H1 (cell line): ENCODE results near the gene SLC41A1. TPM values are rescaled to one million over a fixed set of nuclear protein-coding genes. Genes with fewer than 3 reads are reported as not detected.

Source experiments
- CTCF ChIA-PET: fragments of 300-600 bp; sonication (Branson Sonifier 250); formaldehyde crosslinking; loops from one replicate; lab custom pipeline; 2021; ENCODE audit not compliant: partially characterized antibody; lab: Charles Lee
- POLR2A ChIA-PET: fragments of 300-600 bp; sonication (Branson Sonifier 250); formaldehyde crosslinking; loops from one replicate; lab custom pipeline; 2021; ENCODE audit warnings: inconsistent platforms; ENCODE audit not compliant: partially characterized antibody; lab: Charles Lee
- DNase-seq, 2 experiments: peaks; one replicate each; pipeline versions ENCODE4 v3.0.0 to v3.0.0-alpha.2; 2010 to 2022; ENCODE audit warnings: low spot score in 2 of 2, low read depth in 1 of 2, mixed read lengths in 1 of 2
- FAIRE-seq: peaks from 2 replicates; lab custom pipeline; 2011; peaks lifted over from hg19 to GRCh38; lab: Jason Lieb, UNC
- H2AFZ ChIP-seq: 2 replicates; pipeline ENCODE4 v1.8.1; 2012; ENCODE audit warnings: low read length, inconsistent platforms
- H2AK5ac ChIP-seq: 2 replicates; pipeline ENCODE4 v1.6.1; 2013; ENCODE audit warnings: low read depth, low read length
- H2BK120ac ChIP-seq: replicated peaks from 2 replicates; pipeline ENCODE3; 2013; ENCODE audit warnings: low read depth, low read length, inconsistent platforms
- H2BK12ac ChIP-seq: 2 replicates; pipeline ENCODE4 v1.6.1; 2013; ENCODE audit warnings: low read depth, low read length
- H2BK15ac ChIP-seq: 2 replicates; pipeline ENCODE4 v1.6.1; 2013; ENCODE audit warnings: low read length
- H2BK20ac ChIP-seq: 2 replicates; pipeline ENCODE4 v1.6.1; 2013; ENCODE audit warnings: low read length
- H2BK5ac ChIP-seq: 2 replicates; pipeline ENCODE4 v1.6.1; 2013; ENCODE audit warnings: low read depth, low read length
- H3K14ac ChIP-seq: 2 replicates; pipeline ENCODE4 v1.6.1; 2013; ENCODE audit warnings: inconsistent platforms; ENCODE audit not compliant: insufficient read length
- H3K18ac ChIP-seq: 2 replicates; pipeline ENCODE4 v1.6.1; 2013; ENCODE audit warnings: low read length; ENCODE audit errors: extremely low read depth
- H3K23ac ChIP-seq: 2 replicates; pipeline ENCODE4 v1.6.1; 2013; ENCODE audit warnings: inconsistent platforms; ENCODE audit not compliant: insufficient read length
- H3K23me2 ChIP-seq: 2 replicates; pipeline ENCODE4 v1.6.1; 2013; ENCODE audit warnings: low read depth, low read length
- H3K27ac ChIP-seq: 2 replicates; pipeline ENCODE4 v1.6.1; 2011; ENCODE audit warnings: low read depth, low read length, inconsistent platforms
- H3K27me3 ChIP-seq, 4 experiments: replicated peaks in 1 of 4; 1 replicate in 1 of 4; 2 replicates in 3 of 4; pipeline versions ENCODE4 v1.6.1 to v1.8.1; 2011 to 2013; ENCODE audit warnings: low read length in 3 of 4, mild to moderate bottlenecking in 3 of 4, inconsistent platforms in 2 of 4, mixed read lengths in 2 of 4, moderate library complexity in 1 of 4; ENCODE audit not compliant: control insufficient read depth in 3 of 4, insufficient read depth in 3 of 4; ENCODE audit errors: extremely low read depth in 1 of 4
- H3K36me3 ChIP-seq, 4 experiments: 2 replicates each; pipeline versions ENCODE4 v1.6.1 to v1.8.1; 2011 to 2013; ENCODE audit warnings: mild to moderate bottlenecking in 4 of 4, low read length in 3 of 4, moderate library complexity in 2 of 4, control low read depth in 1 of 4, inconsistent platforms in 1 of 4; ENCODE audit not compliant: insufficient read depth in 4 of 4, control insufficient read depth in 2 of 4
- H3K4ac ChIP-seq: replicated peaks from 2 replicates; pipeline ENCODE3; 2013; ENCODE audit warnings: low read length, low read depth, mixed read lengths, inconsistent platforms; ENCODE audit not compliant: insufficient read length
- H3K4me1 ChIP-seq, 4 experiments: replicated peaks in 1 of 4; 1 replicate in 1 of 4; 2 replicates in 3 of 4; pipeline versions ENCODE4 v1.6.1 to v1.8.1; 2011 to 2013; ENCODE audit warnings: low read length in 3 of 4, inconsistent platforms in 2 of 4, mixed read lengths in 1 of 4; ENCODE audit not compliant: insufficient read depth in 4 of 4, control insufficient read depth in 3 of 4
- H3K4me2 ChIP-seq, 2 experiments: 2 replicates each; pipeline versions ENCODE4 v1.6.1 to v1.8.1; 2011 to 2013; ENCODE audit warnings: low read depth in 2 of 2, low read length in 2 of 2, control low read depth in 1 of 2, inconsistent platforms in 1 of 2, mild to moderate bottlenecking in 1 of 2; ENCODE audit not compliant: insufficient read depth in 1 of 2
- H3K4me3 ChIP-seq, 4 experiments: fragments of 200-600, 300-600 bp in 1 of 4; sonication (generic), shearing (Covaris generic), sonication (Bioruptor Twin) in 1 of 4; 2 replicates each; pipeline versions ENCODE4 v1.5.1 to v1.8.1; 2011 to 2016; ENCODE audit warnings: low read length in 4 of 4, low read depth in 3 of 4, control low read depth in 2 of 4, inconsistent platforms in 2 of 4, mild to moderate bottlenecking in 2 of 4, mixed read lengths in 1 of 4, moderate library complexity in 1 of 4; ENCODE audit not compliant: insufficient read depth in 2 of 4; ENCODE audit errors: extremely low read depth in 1 of 4
- H3K56ac ChIP-seq: replicated peaks from 2 replicates; pipeline ENCODE3; 2013; ENCODE audit warnings: low read depth, mild to moderate bottlenecking, mixed read lengths, low read length, inconsistent platforms; ENCODE audit not compliant: insufficient read length
- H3K79me1 ChIP-seq: 2 replicates; pipeline ENCODE4 v1.6.1; 2013; ENCODE audit warnings: low read depth, low read length, control low read depth
- H3K79me2 ChIP-seq, 2 experiments: 2 replicates each; pipeline versions ENCODE4 v1.6.1 to v1.8.1; 2012 to 2013; ENCODE audit warnings: low read length in 2 of 2, mild to moderate bottlenecking in 2 of 2, inconsistent platforms in 1 of 2; ENCODE audit not compliant: insufficient read depth in 2 of 2, control insufficient read depth in 1 of 2
- H3K9ac ChIP-seq, 4 experiments: replicated peaks in 1 of 4; 1 replicate in 1 of 4; 2 replicates in 3 of 4; pipeline versions ENCODE4 v1.6.1 to v1.8.1; 2011 to 2013; ENCODE audit warnings: low read depth in 3 of 4, low read length in 3 of 4, control low read depth in 2 of 4, mild to moderate bottlenecking in 2 of 4, moderate library complexity in 2 of 4, inconsistent platforms in 1 of 4; ENCODE audit errors: extremely low read depth in 1 of 4
- H3K9me3 ChIP-seq, 2 experiments: 2 replicates each; pipeline versions ENCODE4 v1.6.1 to v1.8.1; 2012 to 2013; ENCODE audit warnings: mild to moderate bottlenecking in 2 of 2, moderate library complexity in 2 of 2, control low read depth in 1 of 2, inconsistent platforms in 1 of 2, low read depth in 1 of 2, low read length in 1 of 2, mixed read lengths in 1 of 2; ENCODE audit not compliant: insufficient read depth in 2 of 2
- H4K20me1 ChIP-seq, 2 experiments: replicated peaks in 1 of 2; 2 replicates each; pipeline versions ENCODE3 to v1.8.1; 2011 to 2013; ENCODE audit warnings: inconsistent platforms in 2 of 2, low read length in 2 of 2, mild to moderate bottlenecking in 1 of 2; ENCODE audit not compliant: insufficient read depth in 2 of 2, control insufficient read depth in 1 of 2
- H4K5ac ChIP-seq: 2 replicates; pipeline ENCODE4 v1.6.1; 2013; ENCODE audit warnings: low read length, low read depth, mixed read lengths, inconsistent platforms; ENCODE audit not compliant: insufficient read length
- H4K8ac ChIP-seq: 2 replicates; pipeline ENCODE4 v1.8.0; 2013; ENCODE audit warnings: mild to moderate bottlenecking, moderate library complexity, low read length, inconsistent platforms; ENCODE audit not compliant: insufficient read depth; ENCODE audit errors: extremely low read depth
- H4K91ac ChIP-seq: replicated peaks from 2 replicates; pipeline ENCODE3; 2013; ENCODE audit warnings: low read length, mixed read lengths, inconsistent platforms; ENCODE audit not compliant: insufficient read length
- BRCA1 ChIP-seq: IDR thresholded peaks from 2 replicates; pipeline ENCODE4 v1.6.1; 2012; ENCODE audit warnings: low read depth, low read length, improper control_type of control experiment
- CBX8 ChIP-seq: fragments of 300-800, 300-1000 bp; sonication (generic); IDR thresholded peaks from 2 replicates; pipeline ENCODE4 v1.7.1; 2016; ENCODE audit warnings: low read depth, low read length, borderline replicate concordance
- CHD1 ChIP-seq: IDR thresholded peaks from 2 replicates; pipeline ENCODE4 v1.6.1; 2012; ENCODE audit warnings: low read depth, low read length, improper control_type of control experiment
- CHD2 ChIP-seq: IDR thresholded peaks from 2 replicates; pipeline ENCODE4 v1.6.1; 2012; ENCODE audit warnings: low read length, improper control_type of control experiment
- GABPA ChIP-seq: IDR thresholded peaks from 2 replicates; pipeline ENCODE4 v1.6.1; 2011; ENCODE audit warnings: mild to moderate bottlenecking, low read length, moderate library complexity, borderline replicate concordance; ENCODE audit not compliant: insufficient read depth
- POLR2AphosphoS5 ChIP-seq: IDR thresholded peaks from 2 replicates; pipeline ENCODE4 v1.6.1; 2011; ENCODE audit warnings: low read depth, low read length
- RBBP5 ChIP-seq: IDR thresholded peaks from 2 replicates; pipeline ENCODE4 v1.7.1; 2012; ENCODE audit warnings: low read depth, mild to moderate bottlenecking, inconsistent platforms, low read length, moderate library complexity, borderline replicate concordance
- RNF2 ChIP-seq: fragments of 200-900, 300-1000 bp; sonication (generic); IDR thresholded peaks from 2 replicates; pipeline ENCODE4 v1.7.1; 2016; ENCODE audit warnings: borderline replicate concordance, low read depth, mild to moderate bottlenecking, antibody characterized with exemption, low read length; ENCODE audit not compliant: poor library complexity, severe bottlenecking; ENCODE audit errors: missing control alignments
- SP1 ChIP-seq: IDR thresholded peaks from 2 replicates; pipeline ENCODE4 v1.6.1; 2011; ENCODE audit warnings: low read depth, low read length
- SP2 ChIP-seq: IDR thresholded peaks from 2 replicates; pipeline ENCODE4 v1.6.1; 2012; ENCODE audit warnings: mild to moderate bottlenecking, low read length, inconsistent platforms
- SP4 ChIP-seq: IDR thresholded peaks from 2 replicates; pipeline ENCODE4 v1.6.1; 2012; ENCODE audit warnings: low read length, inconsistent platforms
- TAF1 ChIP-seq: IDR thresholded peaks from 2 replicates; pipeline ENCODE4 v1.6.1; 2011; ENCODE audit warnings: mild to moderate bottlenecking, low read depth, low read length
- whole genome bisulfite sequencing, 2 experiments: shearing (Covaris generic) in 1 of 2; methylation state at CpG; one replicate each; pipeline versions ENCODE4 v1.1.6 to v1.1.7; 2013 to 2015; ENCODE audit warnings: low lambda C conversion rate in 2 of 2, mixed read lengths in 2 of 2, inconsistent platforms in 1 of 2, low coverage in 1 of 2, missing lambda C conversion rate in 1 of 2; ENCODE audit not compliant: insufficient replicate concordance in 2 of 2, insufficient coverage in 1 of 2, insufficient read length in 1 of 2; ENCODE audit errors: extremely low coverage in 1 of 2, missing lambda C conversion rate in 1 of 2; 5-methylcytosine and 5-hydroxymethylcytosine counted together
- polyA plus RNA-seq, 7 experiments: library from polyadenylated mRNA; depleted of rRNA in 3 of 7; stranded (reverse) in 5 of 7; unstranded in 2 of 7; fragments of >200 nt in 5 of 7; fragments of 200-250 nt in 2 of 7; gene quantifications; 1 replicate in 5 of 7; 2 replicates in 1 of 7; 4 replicates in 1 of 7; pipeline versions ENCODE4 v1.2.1 to v1.2.3, GENCODE V29; 2011 to 2013; ENCODE audit warnings: missing spikeins in 2 of 7, mixed read lengths in 2 of 7
- total RNA-seq: library from RNA; stranded (reverse); fragmentation: NEBNext Ultra II Directional; extraction: Animal tissue kit (Norgen Biotek cat#: 25700); gene quantifications from 2 replicates; pipeline ENCODE4 v1.2.1, GENCODE V29; 2021

Gene SLC41A1
- total and polyA plus RNA-seq, 2 of the 8 experiments (the other 6 are each of a cell fraction or from before 2014, with no cell fraction given), result 41.2 to 42.3 TPM

GRCh38 chr1:205780335-205780734, 32.7 kb downstream of the SLC41A1 start:
- no peak overlapping the region for H3K4me3 ChIP-seq
- CTCF ChIA-PET, result interaction anchor here (1.4 kb wide), 1 partner anchor 11 kb away, joined by 4 read pairs; no protein-coding TSS in a partner anchor
- POLR2A ChIA-PET, result no interaction called here

More at GRCh38 chr1:205780335-205780734, 32.7 kb downstream of the SLC41A1 start:
- H2BK15ac ChIP-seq, result no peak overlapping the region
- no peak overlapping the region for H4K5ac ChIP-seq
- no peak overlapping the region for H2BK12ac ChIP-seq
- H2BK120ac ChIP-seq, result no peak overlapping the region
- H2BK20ac ChIP-seq, result no peak overlapping the region
- no peaks in the 10 kb centered on the region for H3K36me3 ChIP-seq
- no peak overlapping the region for H3K4ac ChIP-seq
- H4K8ac ChIP-seq, result no peak overlapping the region
- H2BK5ac ChIP-seq, result no peak overlapping the region
- 85% methylated on average over 5 of the region's 5 CpGs; no CpG with 5 or more reads in 1 of the 2 experiments for WGBS, 2 experiments
- H3K9me3 ChIP-seq, result no peaks in the 10 kb centered on the region
- FAIRE-seq (no peak), DNase-seq (no peak)
- no peaks in the 10 kb centered on the region for H3K4me1 ChIP-seq
- no peaks in the 10 kb centered on the region for H3K79me1 ChIP-seq
- H4K91ac ChIP-seq, result no peak overlapping the region
- peaks cover 0 to 3% (median 0%) of the 10 kb centered on the region in 4 experiments; a peak in 2 of 7 replicates for H3K27me3 ChIP-seq
- no peak overlapping the region; the same call in 1 of the 2 replicates for H2AFZ ChIP-seq
- H3K23me2 ChIP-seq, result no peaks in the 10 kb centered on the region
- no peaks in the 10 kb centered on the region for H4K20me1 ChIP-seq
- no peak overlapping the region for H3K14ac ChIP-seq
- TF ChIP-seq TAF1, result no peak
- TF ChIP-seq CHD2, result no peak
- TF ChIP-seq BRCA1, result no peak
- no peak for TF ChIP-seq RBBP5
- TF ChIP-seq SP1, result no peak
- TF ChIP-seq GABPA, result no peak
- no peak for TF ChIP-seq SP4
- TF ChIP-seq CHD1, result no peak
- no peak for TF ChIP-seq POLR2AphosphoS5
- TF ChIP-seq CBX8, result no peak
- TF ChIP-seq SP2, result no peak
- no peak for TF ChIP-seq RNF2
- H3K56ac ChIP-seq, result no peak overlapping the region
- no peak overlapping the region for H3K18ac ChIP-seq
- no peak overlapping the region for H3K9ac ChIP-seq
- H2AK5ac ChIP-seq, result no peak overlapping the region
- no peaks in the 10 kb centered on the region for H3K79me2 ChIP-seq
- no peak overlapping the region for H3K4me2 ChIP-seq
- no peak overlapping the region for H3K27ac ChIP-seq
- no peak overlapping the region for H3K23ac ChIP-seq
